Measurements from ENCODE around the gene NOSTRIN.

DNA sequence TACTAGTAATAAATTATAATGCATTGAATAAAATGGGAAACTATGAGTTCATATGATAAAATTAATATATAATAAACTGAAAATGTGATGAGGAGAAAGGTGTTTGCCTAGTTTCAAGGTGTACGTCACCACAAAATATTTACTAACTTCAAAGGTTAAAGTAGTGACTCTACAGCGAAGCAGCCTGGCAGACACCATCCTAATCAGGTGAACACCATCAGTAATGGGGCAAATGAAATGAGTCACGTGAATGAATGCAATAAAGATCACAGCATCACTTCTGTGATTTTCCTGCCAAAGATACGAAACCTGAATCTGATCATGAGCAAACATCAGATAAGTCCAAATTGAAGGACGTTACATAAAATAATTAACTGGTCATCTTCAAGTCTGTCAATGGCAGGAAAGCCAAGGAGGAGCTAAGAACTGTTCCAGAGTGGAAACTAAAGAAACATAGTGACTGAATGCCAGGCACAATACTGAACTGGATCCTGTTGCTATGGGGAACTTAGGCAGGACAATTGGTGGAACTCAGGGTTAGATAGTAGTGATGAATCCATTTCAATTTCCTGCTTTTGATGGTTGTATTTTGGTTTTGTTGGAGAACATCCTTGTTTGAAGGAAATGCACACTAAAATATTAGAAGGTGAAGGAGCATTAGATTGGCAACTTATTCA, 12.1 kb upstream of the NOSTRIN start:
- TF ChIP-seq EZH2phosphoT487 (IDR thresholded peaks at IDR 0.05; ENCODE audit: borderline replicate concordance) = no peak
- no peak for TF ChIP-seq YY1 (IDR thresholded peaks at IDR 0.05; ENCODE audit: extremely low read depth, insufficient replicate concordance, low read depth, low read length)
- no peak for TF ChIP-seq EGR1 (IDR thresholded peaks at IDR 0.05; ENCODE audit: low read depth)
- TF ChIP-seq CTCF (IDR thresholded peaks at IDR 0.05 in 2 of 3, conservative IDR thresholded peaks at IDR 0.05 in 1 of 3; ENCODE audit: borderline replicate concordance in 1 of 3, insufficient read depth in 1 of 3, low read depth in 2 of 3, low read length in 2 of 3) = no peak
- no peak for TF ChIP-seq POLR2A (IDR thresholded peaks at IDR 0.05; ENCODE audit: borderline replicate concordance, extremely low read depth, insufficient read depth, insufficient read length)
- TF ChIP-seq POLR2AphosphoS5 (IDR thresholded peaks at IDR 0.05; ENCODE audit: low read depth, low read length) = no peak
- TF ChIP-seq, protein P1, sequence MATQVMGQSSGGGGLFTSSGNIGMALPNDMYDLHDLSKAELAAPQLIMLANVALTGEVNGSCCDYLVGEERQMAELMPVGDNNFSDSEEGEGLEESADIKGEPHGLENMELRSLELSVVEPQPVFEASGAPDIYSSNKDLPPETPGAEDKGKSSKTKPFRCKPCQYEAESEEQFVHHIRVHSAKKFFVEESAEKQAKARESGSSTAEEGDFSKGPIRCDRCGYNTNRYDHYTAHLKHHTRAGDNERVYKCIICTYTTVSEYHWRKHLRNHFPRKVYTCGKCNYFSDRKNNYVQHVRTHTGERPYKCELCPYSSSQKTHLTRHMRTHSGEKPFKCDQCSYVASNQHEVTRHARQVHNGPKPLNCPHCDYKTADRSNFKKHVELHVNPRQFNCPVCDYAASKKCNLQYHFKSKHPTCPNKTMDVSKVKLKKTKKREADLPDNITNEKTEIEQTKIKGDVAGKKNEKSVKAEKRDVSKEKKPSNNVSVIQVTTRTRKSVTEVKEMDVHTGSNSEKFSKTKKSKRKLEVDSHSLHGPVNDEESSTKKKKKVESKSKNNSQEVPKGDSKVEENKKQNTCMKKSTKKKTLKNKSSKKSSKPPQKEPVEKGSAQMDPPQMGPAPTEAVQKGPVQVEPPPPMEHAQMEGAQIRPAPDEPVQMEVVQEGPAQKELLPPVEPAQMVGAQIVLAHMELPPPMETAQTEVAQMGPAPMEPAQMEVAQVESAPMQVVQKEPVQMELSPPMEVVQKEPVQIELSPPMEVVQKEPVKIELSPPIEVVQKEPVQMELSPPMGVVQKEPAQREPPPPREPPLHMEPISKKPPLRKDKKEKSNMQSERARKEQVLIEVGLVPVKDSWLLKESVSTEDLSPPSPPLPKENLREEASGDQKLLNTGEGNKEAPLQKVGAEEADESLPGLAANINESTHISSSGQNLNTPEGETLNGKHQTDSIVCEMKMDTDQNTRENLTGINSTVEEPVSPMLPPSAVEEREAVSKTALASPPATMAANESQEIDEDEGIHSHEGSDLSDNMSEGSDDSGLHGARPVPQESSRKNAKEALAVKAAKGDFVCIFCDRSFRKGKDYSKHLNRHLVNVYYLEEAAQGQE (IDR thresholded peaks at IDR 0.05; ENCODE audit: low read depth) = no peak
- no peak for TF ChIP-seq EZH2 (IDR thresholded peaks at IDR 0.05)
- no peak for TF ChIP-seq FOSL1 (IDR thresholded peaks at IDR 0.05; ENCODE audit: low read depth)
- TF ChIP-seq RAD21 (IDR thresholded peaks at IDR 0.05; ENCODE audit: low read depth) = no peak

Data from HCT116 (cell line).